PC-3 (cell line): ENCODE measurements around the gene KIR2DL1.
"Not testable (repeated sequence)": the region's sequence is repeated elsewhere in the genome, so short reads cannot be mapped to it uniquely, and the experiment has no call there.

ENCODE experiments used
- EZH2 ChIP-seq: fragments of 300-600 bp; sonication (generic); IDR thresholded peaks from one replicate; pipeline ENCODE4 v1.6.1; 2017; ENCODE audit warnings: antibody characterized with exemption, mild to moderate bottlenecking, low read length; ENCODE audit not compliant: unreplicated experiment
- EZH2phosphoT487 ChIP-seq: fragments of 300-600 bp; sonication (generic); IDR thresholded peaks from 2 replicates; pipeline ENCODE4 v1.6.1; 2018; ENCODE audit warnings: mild to moderate bottlenecking, antibody characterized with exemption, low read length, borderline replicate concordance
- TF ChIP-seq, protein P1 (sequence below): fragments of 300-600 bp; sonication (generic); conservative IDR thresholded peaks from 2 replicates; pipeline ENCODE4 v1.5.1; 2017; ENCODE audit warnings: antibody characterized with exemption, low read depth, mild to moderate bottlenecking, low read length

DNA sequence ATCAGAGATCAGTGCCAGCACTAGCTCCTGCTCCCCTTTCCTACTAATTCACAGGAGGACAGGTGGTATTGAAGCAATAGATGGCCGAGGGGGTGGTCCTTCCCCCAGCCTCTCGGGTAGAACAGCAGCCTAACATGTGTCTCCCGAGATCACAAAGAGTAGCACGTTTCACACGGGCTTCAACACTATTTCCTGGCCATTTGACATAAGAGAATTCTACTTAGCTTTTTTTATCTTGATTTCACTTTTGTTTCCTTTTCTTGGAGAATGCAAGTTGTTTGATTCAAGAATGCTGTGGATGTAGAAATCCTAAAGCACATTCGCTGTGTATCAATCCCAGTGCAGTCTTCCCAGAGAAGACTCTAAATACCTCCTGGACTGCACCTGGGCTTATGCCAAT, 19.3 kb upstream of the KIR2DL1 start:
- TF ChIP-seq, protein P1, sequence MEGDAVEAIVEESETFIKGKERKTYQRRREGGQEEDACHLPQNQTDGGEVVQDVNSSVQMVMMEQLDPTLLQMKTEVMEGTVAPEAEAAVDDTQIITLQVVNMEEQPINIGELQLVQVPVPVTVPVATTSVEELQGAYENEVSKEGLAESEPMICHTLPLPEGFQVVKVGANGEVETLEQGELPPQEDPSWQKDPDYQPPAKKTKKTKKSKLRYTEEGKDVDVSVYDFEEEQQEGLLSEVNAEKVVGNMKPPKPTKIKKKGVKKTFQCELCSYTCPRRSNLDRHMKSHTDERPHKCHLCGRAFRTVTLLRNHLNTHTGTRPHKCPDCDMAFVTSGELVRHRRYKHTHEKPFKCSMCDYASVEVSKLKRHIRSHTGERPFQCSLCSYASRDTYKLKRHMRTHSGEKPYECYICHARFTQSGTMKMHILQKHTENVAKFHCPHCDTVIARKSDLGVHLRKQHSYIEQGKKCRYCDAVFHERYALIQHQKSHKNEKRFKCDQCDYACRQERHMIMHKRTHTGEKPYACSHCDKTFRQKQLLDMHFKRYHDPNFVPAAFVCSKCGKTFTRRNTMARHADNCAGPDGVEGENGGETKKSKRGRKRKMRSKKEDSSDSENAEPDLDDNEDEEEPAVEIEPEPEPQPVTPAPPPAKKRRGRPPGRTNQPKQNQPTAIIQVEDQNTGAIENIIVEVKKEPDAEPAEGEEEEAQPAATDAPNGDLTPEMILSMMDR, result not testable (repeated sequence)
- TF ChIP-seq EZH2, EZH2phosphoT487: not testable (repeated sequence)
